ENCODE measurements around the gene CCT6B. TPM values are rescaled to one million over a fixed set of nuclear protein-coding genes. Genes with fewer than 3 reads are reported as not detected.

The CCT6B gene
- total and polyA plus RNA-seq, 9 of the 15 experiments (the other 6 are each of a cell fraction or from before 2014, with no cell fraction given) = 0.25 to 0.91 (median 0.58) TPM

DNA sequence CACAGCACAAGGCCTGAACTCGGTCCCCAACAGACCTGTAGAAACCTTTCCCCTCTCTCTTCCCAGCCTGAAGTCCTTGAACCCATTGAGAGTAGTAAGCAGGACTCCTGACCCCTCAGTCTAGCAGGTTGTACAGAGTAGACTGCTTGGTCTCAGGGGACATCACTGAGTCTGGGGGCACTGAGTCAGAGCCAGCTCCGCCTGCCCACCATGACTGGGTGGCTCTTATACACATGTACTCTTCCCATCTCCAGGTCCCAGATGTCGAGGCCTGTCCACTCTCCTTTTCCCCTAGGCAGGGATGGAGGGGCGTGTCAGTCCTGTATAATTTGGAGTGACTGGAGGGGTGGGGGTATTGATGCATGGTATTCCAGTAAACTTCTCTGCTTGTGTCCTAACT lies 42.5 kb upstream of the CCT6B start:
- 74% methylated on average over 4 of the region's 4 CpGs for WGBS (ENCODE audit: insufficient coverage, low coverage, missing lambda C conversion rate)
- H3K27ac ChIP-seq (ENCODE audit: extremely low read depth, low read depth, low read length) = no peak overlapping the region
- H2AFZ ChIP-seq (ENCODE audit: low read depth, low read length) = no peak overlapping the region
- H3K9me1 ChIP-seq (ENCODE audit: control insufficient read depth, insufficient read depth, low read length) = no peaks in the 10 kb centered on the region
- H3K9me3 ChIP-seq (replicated peaks; ENCODE audit: control insufficient read depth, insufficient read depth, low read depth, low read length) = no peaks in the 10 kb centered on the region
- DNase-seq (ENCODE audit: extremely low read depth in 1 of 4, low spot score in 3 of 4) (no peak), FAIRE-seq (no peak), ATAC-seq (no peak)
- no peak overlapping the region for H3K4me2 ChIP-seq (ENCODE audit: insufficient read depth, low read length)
- H4K20me1 ChIP-seq (replicated peaks; ENCODE audit: control insufficient read depth, insufficient read depth, low read length) = no peaks in the 10 kb centered on the region
- intact Hi-C loops (cut with micrococcal nuclease) (no loop called here), in situ Hi-C loops (cut with MboI) (no loop called here)
- POLR2A ChIA-PET = interaction anchor here (0.6 to 1.3 kb wide), 2 partner anchors 23 to 1708 kb away, joined by 3 read pairs; no protein-coding TSS in a partner anchor
- CTCF ChIA-PET (ENCODE audit: low intra/inter-chr PET ratio) = no interaction called here
- H3K9ac ChIP-seq (ENCODE audit: insufficient read depth in 1 of 2, low read depth in 2 of 2, low read length in 2 of 2) = no peak overlapping the region
- peaks cover 81% of the 10 kb centered on the region for H3K36me3 ChIP-seq (ENCODE audit: control insufficient read depth, insufficient read depth, low read length)
- H3K79me2 ChIP-seq (ENCODE audit: control insufficient read depth, insufficient read depth, low read length) = no peaks in the 10 kb centered on the region
- TF ChIP-seq, protein P1, sequence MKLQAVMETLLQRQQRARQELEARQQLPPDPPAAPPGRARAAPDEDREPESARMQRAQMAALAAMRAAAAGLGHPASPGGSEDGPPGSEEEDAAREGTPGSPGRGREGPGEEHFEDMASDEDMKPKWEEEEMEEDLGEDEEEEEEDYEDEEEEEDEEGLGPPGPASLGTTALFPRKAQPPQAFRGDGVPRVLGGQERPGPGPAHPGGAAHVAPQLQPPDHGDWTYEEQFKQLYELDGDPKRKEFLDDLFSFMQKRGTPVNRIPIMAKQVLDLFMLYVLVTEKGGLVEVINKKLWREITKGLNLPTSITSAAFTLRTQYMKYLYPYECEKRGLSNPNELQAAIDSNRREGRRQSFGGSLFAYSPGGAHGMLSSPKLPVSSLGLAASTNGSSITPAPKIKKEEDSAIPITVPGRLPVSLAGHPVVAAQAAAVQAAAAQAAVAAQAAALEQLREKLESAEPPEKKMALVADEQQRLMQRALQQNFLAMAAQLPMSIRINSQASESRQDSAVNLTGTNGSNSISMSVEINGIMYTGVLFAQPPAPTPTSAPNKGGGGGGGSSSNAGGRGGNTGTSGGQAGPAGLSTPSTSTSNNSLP (IDR thresholded peaks at IDR 0.05; ENCODE audit: borderline replicate concordance, low read depth, low read length) = no peak
- no peak for TF ChIP-seq ELF4 (CRISPR knock-in tag; IDR thresholded peaks at IDR 0.05)
- TF ChIP-seq, protein P2, sequence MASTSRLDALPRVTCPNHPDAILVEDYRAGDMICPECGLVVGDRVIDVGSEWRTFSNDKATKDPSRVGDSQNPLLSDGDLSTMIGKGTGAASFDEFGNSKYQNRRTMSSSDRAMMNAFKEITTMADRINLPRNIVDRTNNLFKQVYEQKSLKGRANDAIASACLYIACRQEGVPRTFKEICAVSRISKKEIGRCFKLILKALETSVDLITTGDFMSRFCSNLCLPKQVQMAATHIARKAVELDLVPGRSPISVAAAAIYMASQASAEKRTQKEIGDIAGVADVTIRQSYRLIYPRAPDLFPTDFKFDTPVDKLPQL (IDR thresholded peaks at IDR 0.05; ENCODE audit: extremely low read depth, insufficient read length) = no peak
- H3K4me3 ChIP-seq = no peak overlapping the region
- BruUV-seq (replicated peaks) = no TSS peak
- H3K27me3 ChIP-seq (ENCODE audit: control insufficient read depth in 2 of 2, insufficient read depth in 2 of 2, low read length in 2 of 2) = no peaks in the 10 kb centered on the region
- peaks cover 3 to 11% of the 10 kb centered on the region in 2 experiments; a peak in 3 of 5 replicates for H3K4me1 ChIP-seq (replicated peaks in 1 of 2; ENCODE audit: control insufficient read depth in 2 of 2, insufficient read depth in 2 of 2, low read length in 2 of 2)
